Breast epithelium (tissue), 4 donors: ENCODE measurements around the gene BBS9. TPM values are rescaled to one million over a fixed set of nuclear protein-coding genes. Genes with fewer than 3 reads are reported as not detected.
A peak's percentile ranks its signal among the peaks of the same experiment; 100 is the strongest.

Experiments
- DNase-seq, 2 donors: peaks; one replicate each; pipeline ENCODE4 v3.0.0-alpha.2; 2019; ENCODE audit warnings: low spot score in 2 of 2
- H3K27ac ChIP-seq, 2 donors: fragments of 200-600 bp; sonication (generic) in 1 of 2; one replicate each; pipeline ENCODE4 v1.5.1; 2016 to 2019; ENCODE audit warnings: mild to moderate bottlenecking in 1 of 2
- H3K27me3 ChIP-seq, 2 donors: fragments of 200-600 bp; sonication (generic) in 1 of 2; one replicate each; pipeline versions ENCODE4 v1.5.1 to v1.6.0; 2017 to 2019; ENCODE audit warnings: control low read depth in 1 of 2, mild to moderate bottlenecking in 1 of 2
- H3K36me3 ChIP-seq: fragments of 200-600 bp; one replicate; pipeline ENCODE4 v1.5.1; 2019
- H3K4me1 ChIP-seq, 2 donors: fragments of 200-600 bp; sonication (generic); one replicate each; pipeline ENCODE4 v1.5.1; 2016 to 2019; ENCODE audit warnings: control low read depth in 1 of 2
- H3K4me3 ChIP-seq, 3 donors: fragments of 200-600 bp; sonication (generic); 1 replicate in 2 of 3; 2 replicates in 1 of 3; pipeline ENCODE4 v1.5.1; 2016 to 2019; ENCODE audit warnings: mild to moderate bottlenecking in 3 of 3, moderate library complexity in 2 of 3
- H3K9me3 ChIP-seq, 2 donors: fragments of 200-600 bp; sonication (generic) in 1 of 2; one replicate each; pipeline ENCODE4 v1.5.1; 2016 to 2019; ENCODE audit warnings: control low read depth in 1 of 2
- POLR2A ChIP-seq: fragments of 450-650 bp; IDR thresholded peaks from one replicate; pipeline ENCODE4 v1.6.1; 2016; ENCODE audit warnings: antibody characterized with exemption, mild to moderate bottlenecking, moderate library complexity
- POLR2AphosphoS5 ChIP-seq, 3 donors: sonication (generic); formaldehyde crosslinking; IDR thresholded peaks; one replicate each; pipeline ENCODE4 v1.6.1; 2017; ENCODE audit warnings: antibody characterized with exemption in 3 of 3
- intact Hi-C: fragments of 100-400 bp; cut with DNase I; formaldehyde crosslinking; loops from one replicate; pipeline ENCODE4 v1.15.1; 2023; ENCODE audit warnings: low total_unique reads
- total RNA-seq, 3 donors: library from RNA; depleted of rRNA; stranded (reverse); fragments of >200 nt; gene quantifications; one replicate each; pipeline ENCODE4 v1.1.0, GENCODE V29; 2016
- TF ChIP-seq, protein P1 (sequence below), 3 donors: fragments of 450-650 bp; IDR thresholded peaks; one replicate each; pipeline ENCODE4 v1.5.1; 2016 to 2017; ENCODE audit warnings: antibody characterized with exemption in 3 of 3, mild to moderate bottlenecking in 3 of 3, moderate library complexity in 3 of 3

The BBS9 gene
- total RNA-seq, 3 donors from 2014 or later, result 27.4 to 49.5 (median 43.6) TPM

DNA sequence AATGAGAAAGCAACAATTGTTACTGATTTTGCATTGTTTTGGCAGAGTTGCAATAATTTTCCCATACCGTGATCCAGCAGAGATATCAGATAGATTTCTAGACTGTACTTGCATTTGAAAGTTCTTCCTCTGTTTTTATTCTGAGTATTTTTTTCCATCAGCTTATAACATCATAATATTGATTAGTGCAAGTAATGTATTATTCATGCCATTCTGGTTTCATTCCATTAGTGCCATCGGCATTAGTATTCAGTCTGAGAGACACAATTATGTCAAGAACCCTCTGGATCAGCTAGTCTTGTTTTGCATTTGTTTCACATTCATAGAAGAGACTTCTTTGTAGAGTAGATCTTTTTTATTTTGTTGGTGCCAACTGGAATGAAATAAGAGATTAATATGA, 304.0 kb downstream of the BBS9 start:
- intact Hi-C loops, result no loop called here
- Histone ChIP-seq H3K36me3 (no peaks in the 10 kb centered on the region), H3K27me3 (no peaks in the 10 kb centered on the region), H3K27ac (no peak overlapping the region), H3K9me3 (no peaks in the 10 kb centered on the region), H3K4me1 (no peaks in the 10 kb centered on the region), H3K4me3 (no peak overlapping the region)
- TF ChIP-seq POLR2AphosphoS5 (IDR thresholded peaks at IDR 0.05) (no peak), POLR2A (no peak)
- TF ChIP-seq, protein P1, sequence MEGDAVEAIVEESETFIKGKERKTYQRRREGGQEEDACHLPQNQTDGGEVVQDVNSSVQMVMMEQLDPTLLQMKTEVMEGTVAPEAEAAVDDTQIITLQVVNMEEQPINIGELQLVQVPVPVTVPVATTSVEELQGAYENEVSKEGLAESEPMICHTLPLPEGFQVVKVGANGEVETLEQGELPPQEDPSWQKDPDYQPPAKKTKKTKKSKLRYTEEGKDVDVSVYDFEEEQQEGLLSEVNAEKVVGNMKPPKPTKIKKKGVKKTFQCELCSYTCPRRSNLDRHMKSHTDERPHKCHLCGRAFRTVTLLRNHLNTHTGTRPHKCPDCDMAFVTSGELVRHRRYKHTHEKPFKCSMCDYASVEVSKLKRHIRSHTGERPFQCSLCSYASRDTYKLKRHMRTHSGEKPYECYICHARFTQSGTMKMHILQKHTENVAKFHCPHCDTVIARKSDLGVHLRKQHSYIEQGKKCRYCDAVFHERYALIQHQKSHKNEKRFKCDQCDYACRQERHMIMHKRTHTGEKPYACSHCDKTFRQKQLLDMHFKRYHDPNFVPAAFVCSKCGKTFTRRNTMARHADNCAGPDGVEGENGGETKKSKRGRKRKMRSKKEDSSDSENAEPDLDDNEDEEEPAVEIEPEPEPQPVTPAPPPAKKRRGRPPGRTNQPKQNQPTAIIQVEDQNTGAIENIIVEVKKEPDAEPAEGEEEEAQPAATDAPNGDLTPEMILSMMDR (IDR thresholded peaks at IDR 0.05), result no peak
- no peak for DNase-seq

DNA sequence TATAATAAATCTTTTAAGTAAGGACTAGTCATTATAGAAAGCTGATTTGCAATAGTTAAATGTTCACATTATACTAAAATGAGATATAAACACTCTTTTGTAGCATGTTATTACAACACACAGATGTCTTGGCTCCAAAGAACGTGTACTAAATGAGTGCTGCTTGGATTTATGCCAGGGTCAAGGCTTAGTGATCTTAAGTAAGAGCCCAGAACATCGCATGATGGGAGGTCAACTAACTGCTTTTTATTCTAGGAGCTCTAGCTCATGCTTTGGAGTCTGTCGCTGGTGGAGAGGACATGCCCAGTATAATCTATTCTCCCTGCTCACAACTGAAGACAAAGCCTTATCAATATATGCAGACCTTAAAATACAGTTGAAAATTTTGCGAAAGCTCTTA, 315.1 kb downstream of the BBS9 start:
- no peak for DNase-seq
- H3K36me3 ChIP-seq, result no peaks in the 10 kb centered on the region
- no peaks in the 10 kb centered on the region for H3K27me3 ChIP-seq
- no peak overlapping the region for H3K27ac ChIP-seq
- TF ChIP-seq POLR2A (no peak), POLR2AphosphoS5 (IDR thresholded peaks at IDR 0.05) (peak in 1 of 3 donors; percentile 21)
- TF ChIP-seq, protein P1 (IDR thresholded peaks at IDR 0.05), result no peak
- no peak overlapping the region for H3K4me3 ChIP-seq
- H3K4me1 ChIP-seq, result no peaks in the 10 kb centered on the region
- intact Hi-C loops, result no loop called here
- no peaks in the 10 kb centered on the region for H3K9me3 ChIP-seq

DNA sequence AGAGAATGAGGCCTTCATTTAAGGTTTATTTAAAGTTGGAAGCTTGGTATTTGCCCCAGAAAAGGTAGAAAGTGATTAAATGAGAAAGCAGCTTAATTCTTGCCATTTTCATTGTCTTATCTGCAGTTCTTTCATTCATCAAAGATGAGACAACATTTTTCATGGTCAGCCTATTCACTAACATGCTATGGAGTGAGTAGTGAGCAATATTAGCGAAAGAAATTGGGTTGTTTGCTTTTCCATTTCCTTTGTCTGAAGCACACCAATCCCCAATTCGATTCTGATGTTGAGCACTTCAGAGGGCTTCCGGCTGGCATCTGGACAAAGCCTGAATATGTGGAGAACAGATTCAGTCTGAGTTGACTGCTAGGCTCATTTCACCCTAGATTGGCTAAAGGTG, 317.2 kb downstream of the BBS9 start:
- TF ChIP-seq, protein P1 (IDR thresholded peaks at IDR 0.05), result no peak
- no peak for TF ChIP-seq POLR2AphosphoS5 (IDR thresholded peaks at IDR 0.05)
- TF ChIP-seq POLR2A, result no peak
- intact Hi-C loops, result no loop called here
- H3K27ac ChIP-seq, result no peak overlapping the region
- H3K27me3 ChIP-seq, result no peaks in the 10 kb centered on the region
- no peaks in the 10 kb centered on the region for H3K36me3 ChIP-seq
- no peak overlapping the region for H3K4me3 ChIP-seq
- no peak for DNase-seq
- peaks cover 0 to 5% of the 10 kb centered on the region in 2 donors for H3K9me3 ChIP-seq
- H3K4me1 ChIP-seq, result no peaks in the 10 kb centered on the region

DNA sequence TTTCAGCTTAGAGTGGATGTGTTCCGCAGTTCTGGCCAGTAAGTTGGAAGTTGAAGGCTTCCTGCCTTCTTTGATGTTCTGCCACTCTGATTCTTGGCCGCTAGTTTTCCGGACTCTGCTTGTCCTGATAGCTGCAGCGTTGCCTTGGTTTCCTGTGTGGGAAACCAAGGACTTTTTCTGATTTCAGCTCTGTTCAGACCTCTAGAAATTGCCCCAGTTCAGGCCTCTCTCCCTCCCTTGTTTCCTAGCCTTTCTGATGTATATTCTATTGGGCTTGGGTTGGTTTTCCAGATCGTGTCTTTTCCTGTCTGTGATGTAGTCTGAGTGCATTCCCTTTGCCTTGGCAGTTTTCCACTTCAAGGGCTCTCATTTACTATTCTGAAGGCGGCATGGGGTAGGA, 318.7 kb downstream of the BBS9 start:
- intact Hi-C loops, result no loop called here
- H3K27me3 ChIP-seq, result no peaks in the 10 kb centered on the region
- TF ChIP-seq POLR2A (no peak), POLR2AphosphoS5 (IDR thresholded peaks at IDR 0.05) (no peak)
- TF ChIP-seq, protein P1 (IDR thresholded peaks at IDR 0.05), result no peak
- no peak for DNase-seq
- H3K36me3 ChIP-seq, result no peaks in the 10 kb centered on the region
- no peak overlapping the region for H3K27ac ChIP-seq
- H3K4me3 ChIP-seq, result no peak overlapping the region
- H3K4me1 ChIP-seq, result no peaks in the 10 kb centered on the region
- peaks cover 0 to 5% of the 10 kb centered on the region in 2 donors for H3K9me3 ChIP-seq

GRCh38 chr7:33449847-33450246, 320.5 kb downstream of the BBS9 start:
- Histone ChIP-seq H3K9me3 (peaks cover 0 to 5% of the 10 kb centered on the region in 2 donors), H3K27ac (no peak overlapping the region), H3K4me1 (no peaks in the 10 kb centered on the region), H3K27me3 (no peaks in the 10 kb centered on the region), H3K4me3 (no peak overlapping the region), H3K36me3 (no peaks in the 10 kb centered on the region)
- no peak for DNase-seq
- intact Hi-C loops, result no loop called here
- TF ChIP-seq, protein P1 (IDR thresholded peaks at IDR 0.05), result no peak
- TF ChIP-seq POLR2A (no peak), POLR2AphosphoS5 (IDR thresholded peaks at IDR 0.05) (no peak)
